A549 (cell line): Measurements from ENCODE around the gene KAT8. TPM values are rescaled to one million over a fixed set of nuclear protein-coding genes. Genes with fewer than 3 reads are reported as not detected.
"Not testable (repeated sequence)": the region's sequence is repeated elsewhere in the genome, so short reads cannot be mapped to it uniquely, and the experiment has no call there.

Source experiments
- ATAC-seq, 2 experiments: fragments of 200-7000 bp in 1 of 2; fragments of >200 bp in 1 of 2; cut with Nextera tagmentation in 1 of 2; cut with Tn5 transposase in 1 of 2; 3 replicates each; pipeline versions ENCODE4 v1.8.0 to v1.9.1; 2018 to 2020; ENCODE audit warnings: mild to moderate bottlenecking in 1 of 2, moderate library complexity in 1 of 2
- CTCF ChIA-PET: fragments of 300-600 bp; sonication (Branson Sonifier 250); formaldehyde crosslinking; extraction: SDS; loops from one replicate; lab custom pipeline; 2021; ENCODE audit warnings: antibody characterized with exemption, inconsistent platforms; lab: Yijun Ruan, JAX
- POLR2A ChIA-PET: fragments of 350-600 bp; formaldehyde crosslinking; extraction: SDS; loops from one replicate; lab custom pipeline; 2021; ENCODE audit warnings: antibody characterized with exemption, inconsistent platforms; lab: Yijun Ruan, JAX
- DNase-seq, 2 experiments: peaks; one replicate each; pipeline versions ENCODE4 v3.0.0 to v3.0.0-alpha.2; 2011 to 2016; ENCODE audit warnings: low read depth in 1 of 2, low spot score in 1 of 2
- FAIRE-seq: peaks from 2 replicates; lab custom pipeline; 2011; peaks lifted over from hg19 to GRCh38; lab: Jason Lieb, UNC
- H3K27ac ChIP-seq, 2 experiments: fragments of >200 bp; sonication (Bioruptor Twin); formaldehyde crosslinking; 3 replicates each; pipeline ENCODE4 v1.5.1; 2016 to 2017
- H3K4me1 ChIP-seq: fragments of >200 bp; sonication (Bioruptor Twin); formaldehyde crosslinking; 3 replicates; pipeline ENCODE4 v1.6.1; 2016
- H3K4me2 ChIP-seq: fragments of >200 bp; sonication (Bioruptor Twin); formaldehyde crosslinking; 3 replicates; pipeline ENCODE4 v1.6.1; 2016
- H3K4me3 ChIP-seq: fragments of >200 bp; sonication (Bioruptor Twin); formaldehyde crosslinking; 3 replicates; pipeline ENCODE4 v1.5.1; 2016
- H3K9me3 ChIP-seq: fragments of >200 bp; sonication (Bioruptor Twin); formaldehyde crosslinking; 3 replicates; pipeline ENCODE4 v1.6.1; 2016
- BHLHE40 ChIP-seq: IDR thresholded peaks from 2 replicates; pipeline ENCODE4 v1.6.1; 2012; ENCODE audit warnings: low read depth, low read length, inconsistent platforms
- CTCF ChIP-seq: fragments of >200 bp; sonication (Bioruptor Twin); formaldehyde crosslinking; IDR thresholded peaks from 3 replicates; pipeline ENCODE4 v1.5.1; 2016
- EHF ChIP-seq: fragments of 250-450 bp; sonication (Bioruptor Pico); IDR thresholded peaks from 2 replicates; pipeline ENCODE4 v1.5.0; 2020; ENCODE audit warnings: mild to moderate bottlenecking
- EHMT2 ChIP-seq: fragments of 200-600 bp; sonication (generic); IDR thresholded peaks from 2 replicates; pipeline ENCODE4 v1.6.1; 2016; ENCODE audit warnings: antibody characterized with exemption, low read depth, mild to moderate bottlenecking, moderate library complexity
- FOSL2 ChIP-seq, 2 experiments: fragments of 450-650 bp in 1 of 2; fragments of >200 bp in 1 of 2; sonication (Bioruptor Twin) in 1 of 2; formaldehyde crosslinking; IDR thresholded peaks; 2 replicates each; pipeline versions ENCODE4 v1.5.0 to v1.6.1; 2016 to 2020; ENCODE audit warnings: mild to moderate bottlenecking in 1 of 2, moderate library complexity in 1 of 2
- FOXS1 ChIP-seq: fragments of 250-450 bp; sonication (Bioruptor Pico); IDR thresholded peaks from 2 replicates; pipeline ENCODE4 v1.5.0; 2020; ENCODE audit warnings: mild to moderate bottlenecking, moderate library complexity
- HEYL ChIP-seq: fragments of 250-450 bp; sonication (Bioruptor Pico); IDR thresholded peaks from 2 replicates; pipeline ENCODE4 v1.8.0; 2021; ENCODE audit warnings: mild to moderate bottlenecking, moderate library complexity
- MYC ChIP-seq: IDR thresholded peaks from 2 replicates; pipeline ENCODE4 v1.6.1; 2012; ENCODE audit warnings: mild to moderate bottlenecking, inconsistent platforms, low read length, improper control_type of control experiment, borderline replicate concordance
- NPAS2 ChIP-seq: fragments of 250-450 bp; sonication (Bioruptor Pico); IDR thresholded peaks from 2 replicates; pipeline ENCODE4 v1.8.0; 2022; ENCODE audit warnings: mild to moderate bottlenecking, moderate library complexity, borderline replicate concordance
- PHF8 ChIP-seq: fragments of 200-600 bp; sonication (generic); IDR thresholded peaks from 2 replicates; pipeline ENCODE4 v1.6.1; 2016; ENCODE audit warnings: low read depth, mild to moderate bottlenecking, antibody characterized with exemption, moderate library complexity, borderline replicate concordance
- POLR2AphosphoS2 ChIP-seq: conservative IDR thresholded peaks from 2 replicates; pipeline ENCODE4 v1.6.1; 2012; ENCODE audit warnings: low read length, improper control_type of control experiment, inconsistent platforms
- RAD21 ChIP-seq, 2 experiments: fragments of >200 bp in 1 of 2; sonication (Bioruptor Twin) in 1 of 2; formaldehyde crosslinking in 1 of 2; IDR thresholded peaks in 1 of 2; conservative IDR thresholded peaks in 1 of 2; 2 replicates in 1 of 2; 3 replicates in 1 of 2; pipeline ENCODE4 v1.6.1; 2012 to 2018; ENCODE audit warnings: inconsistent platforms in 1 of 2
- SMC3 ChIP-seq: fragments of >200 bp; sonication (Bioruptor Twin); formaldehyde crosslinking; IDR thresholded peaks from 3 replicates; pipeline ENCODE4 v1.6.1; 2018; ENCODE audit warnings: inconsistent platforms
- USF2 ChIP-seq: fragments of 450-650 bp; IDR thresholded peaks from 2 replicates; pipeline ENCODE4 v1.6.1; 2014; ENCODE audit warnings: antibody characterized with exemption
- WGBS: methylation state at CpG from one replicate; pipeline ENCODE4 v1.1.6; 2017; ENCODE audit errors: missing lambda C conversion rate; 5-methylcytosine and 5-hydroxymethylcytosine counted together
- polyA plus RNA-seq, 4 experiments: library from polyadenylated mRNA; depleted of rRNA in 3 of 4; stranded (reverse); fragments of >200 nt; fragmentation: RNase III in 1 of 4; extraction: RNeasy Plus Mini Kit Qiagen cat#74134 plus additional on column Dnase treatment in 1 of 4; gene quantifications; 2 replicates in 3 of 4; 3 replicates in 1 of 4; pipeline ENCODE4 v1.2.3, GENCODE V29; 2011 to 2017
- TF ChIP-seq, protein P1 (sequence below): fragments of 250-450 bp; sonication (Bioruptor Pico); IDR thresholded peaks from 2 replicates; pipeline ENCODE4 v1.5.0; 2020; ENCODE audit warnings: low read depth, mild to moderate bottlenecking, moderate library complexity
- TF ChIP-seq, protein P2 (sequence below): IDR thresholded peaks from 2 replicates; pipeline ENCODE4 v1.6.1; 2012

The KAT8 gene
- polyA plus RNA-seq, 2 of the 4 experiments (the other 2 are of a cell fraction), result 34.4 to 42.2 TPM

GRCh38 chr16:31136287-31136662, 18.8 kb downstream of the KAT8 start:
- DNase-seq (no peak), FAIRE-seq (no peak), ATAC-seq (no peak)
- Histone ChIP-seq H3K4me2 (no peak overlapping the region), H3K9me3 (no peaks in the 10 kb centered on the region), H3K4me3 (no peak overlapping the region), H3K4me1 (peaks cover 35% of the 10 kb centered on the region), H3K27ac (no peak overlapping the region)
- TF ChIP-seq EHF (CRISPR knock-in tag) (no peak), RAD21 (conservative IDR thresholded peaks at IDR 0.05 in 1 of 2, IDR thresholded peaks at IDR 0.05 in 1 of 2) (no peak), FOXS1 (CRISPR knock-in tag) (no peak), HEYL (CRISPR knock-in tag) (no peak), PHF8 (no peak), NPAS2 (no peak), POLR2AphosphoS2 (no peak), EHMT2 (no peak), SMC3 (no peak), USF2 (no peak), CTCF (no peak)
- TF ChIP-seq, protein P1, sequence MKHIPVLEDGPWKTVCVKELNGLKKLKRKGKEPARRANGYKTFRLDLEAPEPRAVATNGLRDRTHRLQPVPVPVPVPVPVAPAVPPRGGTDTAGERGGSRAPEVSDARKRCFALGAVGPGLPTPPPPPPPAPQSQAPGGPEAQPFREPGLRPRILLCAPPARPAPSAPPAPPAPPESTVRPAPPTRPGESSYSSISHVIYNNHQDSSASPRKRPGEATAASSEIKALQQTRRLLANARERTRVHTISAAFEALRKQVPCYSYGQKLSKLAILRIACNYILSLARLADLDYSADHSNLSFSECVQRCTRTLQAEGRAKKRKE, result no peak
- TF ChIP-seq, protein P2, sequence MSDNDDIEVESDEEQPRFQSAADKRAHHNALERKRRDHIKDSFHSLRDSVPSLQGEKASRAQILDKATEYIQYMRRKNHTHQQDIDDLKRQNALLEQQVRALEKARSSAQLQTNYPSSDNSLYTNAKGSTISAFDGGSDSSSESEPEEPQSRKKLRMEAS, result no peak
- POLR2A ChIA-PET, result interaction anchor here (2.9 kb wide), 1 partner anchor 19 kb away, joined by 10 read pairs; the partner anchor contains the start of gene KAT8
- whole genome bisulfite sequencing, result 87% methylated on average over 5 of the region's 6 CpGs
- CTCF ChIA-PET, result interaction anchor here (1.1 to 1.6 kb wide), 3 partner anchors 9 to 183 kb away, joined by 3 to 6 read pairs (median 5); partner anchors contain the start of gene HSD3B7

GRCh38 chr16:31136822-31137499, 19.5 kb downstream of the KAT8 start:
- not testable (repeated sequence) for DNase-seq, FAIRE-seq, H3K4me3 ChIP-seq, H3K27ac ChIP-seq, ATAC-seq, H3K4me2 ChIP-seq, H3K9me3 ChIP-seq
- POLR2A ChIA-PET, result interaction anchor here (0.6 to 2.9 kb wide), 3 partner anchors 19 to 84 kb away, joined by 3 to 10 read pairs (median 3); partner anchors contain the start of genes FUS and KAT8
- CTCF ChIA-PET, result interaction anchor here (0.9 to 1.3 kb wide), 3 partner anchors 17 to 183 kb away, joined by 3 to 5 read pairs (median 3); partner anchors contain the start of gene HSD3B7
- WGBS, result 87% methylated on average over 20 of the region's 20 CpGs
- H3K4me1 ChIP-seq, result peaks cover 41% of the 10 kb centered on the region

- peak; percentile 22 to 24; a peak in 4 of 6 replicates for ATAC-seq
- no peak overlapping the region for H3K4me3 ChIP-seq
- H3K27ac ChIP-seq, result peak overlapping the region; percentile 71 to 88
- WGBS, result 55% methylated on average over 25 of the region's 27 CpGs
- TF ChIP-seq POLR2AphosphoS2, result no peak
- peak; percentile 94 for TF ChIP-seq BHLHE40
- no peak for TF ChIP-seq FOSL2 (IDR thresholded peaks at IDR 0.05)
- TF ChIP-seq FOSL2 (CRISPR knock-in tag; IDR thresholded peaks at IDR 0.05), result peak; percentile 71
- no peak for TF ChIP-seq MYC
- peak; percentile 35; the same call in 1 of the 2 replicates for TF ChIP-seq USF2
- TF ChIP-seq, protein P2, result peak; percentile 74
- peaks cover 46% of the 10 kb centered on the region for H3K4me1 ChIP-seq
- ChIA-PET CTCF (interaction anchor here (1.0 to 6.8 kb wide), 3 partner anchors 20 to 154 kb away, joined by 3 to 166 read pairs (median 5); partner anchors contain the start of genes HSD3B7 and KAT8), POLR2A (interaction anchor here (1.4 to 2.0 kb wide), 2 partner anchors 22 to 41 kb away, joined by 3 to 17 read pairs; partner anchors contain the start of genes FUS and KAT8)
- peak overlapping the region; percentile 64 for H3K4me2 ChIP-seq
- DNase-seq, result peak; percentile 64 to 76
- no peaks in the 10 kb centered on the region for H3K9me3 ChIP-seq
- FAIRE-seq, result no peak
These were observed 21.4 kb downstream of the KAT8 start for GRCh38 chr16:31138621-31139578.

GRCh38 chr16:31141071-31141469, 23.6 kb downstream of the KAT8 start:
- not testable (repeated sequence) for H3K9me3 ChIP-seq, DNase-seq, H3K4me3 ChIP-seq, FAIRE-seq, ATAC-seq
- Histone ChIP-seq H3K27ac (peak overlapping the region; percentile 69 to 84; a peak in 5 of 6 replicates), H3K4me2 (peak overlapping the region; percentile 71; the same call in 1 of the 3 replicates), H3K4me1 (peaks cover 30% of the 10 kb centered on the region)
- WGBS, result 94% methylated on average over 9 of the region's 9 CpGs
- ChIA-PET POLR2A (interaction anchor here (1.7 to 2.9 kb wide), 3 partner anchors 15 to 39 kb away, joined by 9 to 73 read pairs (median 37); partner anchors contain the start of genes FUS and KAT8), CTCF (interaction anchor here (0.5 to 6.8 kb wide), 8 partner anchors 22 to 302 kb away, joined by 3 to 166 read pairs (median 6); partner anchors contain the start of genes HSD3B7, KAT8, VKORC1 and ZNF843)
